PC-9 (cell line): ENCODE data around the gene KIF26B. TPM values are rescaled to one million over a fixed set of nuclear protein-coding genes. Genes with fewer than 3 reads are reported as not detected.

Experiments used
- BruUV-seq: library from RNA; stranded (reverse); fragments of 400-500 nt; replicated peaks from 2 replicates; lab custom pipeline; 2021; lab: Mats Ljungman, UMichigan
- CTCF ChIA-PET: fragments of 300-600 bp; sonication (Branson Sonifier 250); formaldehyde crosslinking; loops from one replicate; lab custom pipeline; 2022; ENCODE audit warnings: antibody characterized with exemption; lab: Charles Lee
- POLR2A ChIA-PET: fragments of 300-600 bp; sonication (Branson Sonifier 250); formaldehyde crosslinking; loops from one replicate; lab custom pipeline; 2022; ENCODE audit warnings: antibody characterized with exemption; ENCODE audit not compliant: unreplicated experiment; lab: Charles Lee
- DNase-seq, 2 experiments: peaks; one replicate each; pipeline versions ENCODE4 v3.0.0 to v3.0.0-alpha.2; 2015 to 2022; ENCODE audit warnings: mixed read lengths in 1 of 2
- H2AFZ ChIP-seq: fragments of 200-600 bp; sonication (generic); 2 replicates; pipeline ENCODE4 v1.8.1; 2017; ENCODE audit warnings: antibody characterized with exemption
- H3F3A ChIP-seq: fragments of 200-600 bp; sonication (generic); 2 replicates; pipeline ENCODE4 v1.8.1; 2017; ENCODE audit warnings: antibody characterized with exemption, mild to moderate bottlenecking, low read depth; ENCODE audit not compliant: insufficient read depth
- H3K27ac ChIP-seq: fragments of 200-600 bp; sonication (generic); 2 replicates; pipeline ENCODE4 v1.6.1; 2016; ENCODE audit warnings: mixed run types
- H3K27me3 ChIP-seq: fragments of 200-600 bp; sonication (generic); 2 replicates; pipeline ENCODE4 v1.6.1; 2016; ENCODE audit warnings: low read depth, mixed run types; ENCODE audit not compliant: insufficient read depth
- H3K36me3 ChIP-seq: fragments of 200-600 bp; sonication (generic); 2 replicates; pipeline ENCODE4 v1.6.1; 2016; ENCODE audit warnings: low read depth, mixed run types
- H3K4me1 ChIP-seq: fragments of 200-600 bp; sonication (generic); replicated peaks from 2 replicates; pipeline ENCODE4 v1.6.1; 2016; ENCODE audit warnings: mixed run types; ENCODE audit not compliant: insufficient read depth
- H3K4me2 ChIP-seq: fragments of 200-600 bp; sonication (generic); 2 replicates; pipeline ENCODE4 v1.6.1; 2017; ENCODE audit warnings: mixed run types
- H3K4me3 ChIP-seq: fragments of 200-600 bp; sonication (generic); 2 replicates; pipeline ENCODE4 v1.6.1; 2016; ENCODE audit warnings: mixed run types
- H3K79me2 ChIP-seq: fragments of 200-600 bp; sonication (generic); 2 replicates; pipeline ENCODE4 v1.6.1; 2017; ENCODE audit warnings: low read depth, mixed run types
- H3K9me2 ChIP-seq: fragments of 200-600 bp; sonication (generic); 2 replicates; pipeline ENCODE4 v1.8.1; 2017; ENCODE audit warnings: mild to moderate bottlenecking; ENCODE audit not compliant: insufficient read depth
- H3K9me3 ChIP-seq: fragments of 200-600 bp; sonication (generic); 2 replicates; pipeline ENCODE4 v1.8.1; 2016; ENCODE audit warnings: low read depth; ENCODE audit not compliant: insufficient read depth
- H4K20me1 ChIP-seq: fragments of 200-600 bp; sonication (generic); 2 replicates; pipeline ENCODE4 v1.8.1; 2017; ENCODE audit not compliant: insufficient read depth
- EZH2 ChIP-seq: fragments of 200-600 bp; sonication (generic); IDR thresholded peaks from 2 replicates; pipeline ENCODE4 v1.8.0; 2017; ENCODE audit warnings: antibody characterized with exemption, low read depth
- intact Hi-C: fragments of 100-400 bp; cut with micrococcal nuclease; formaldehyde crosslinking; loops from one replicate; pipeline ENCODE4 v1.10.0; 2022; ENCODE audit not compliant: unreplicated experiment
- total RNA-seq: library from RNA; stranded (reverse); gene quantifications from 2 replicates; pipeline ENCODE4 v1.2.3, GENCODE V29; 2021
- TF ChIP-seq, protein P1 (sequence below): fragments of 200-600 bp; sonication (generic); conservative IDR thresholded peaks from 2 replicates; pipeline ENCODE4 v1.6.1; 2017; ENCODE audit warnings: mixed run types, antibody characterized with exemption, mild to moderate bottlenecking, moderate library complexity

The KIF26B gene
- total RNA-seq, 1 experiment from 2014 or later: 0.11 TPM

DNA sequence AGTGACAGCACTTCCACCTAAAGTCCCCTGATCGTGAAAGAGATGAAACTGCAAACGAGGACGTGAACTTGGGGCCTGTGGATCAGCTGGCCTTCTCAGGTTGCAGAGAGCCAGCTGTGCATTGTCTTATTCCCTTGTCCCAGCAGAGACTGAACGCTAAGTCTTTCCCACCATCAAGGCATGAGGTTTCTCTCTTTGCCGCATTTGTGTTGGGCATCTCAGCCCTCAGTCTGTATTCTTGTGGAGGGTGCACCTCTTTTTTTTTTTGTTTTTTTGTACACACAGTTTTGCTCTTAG is 71.4 kb downstream of the KIF26B start:
- no TSS peak for BruUV-seq
- no peaks in the 10 kb centered on the region for H3K79me2 ChIP-seq

DNA sequence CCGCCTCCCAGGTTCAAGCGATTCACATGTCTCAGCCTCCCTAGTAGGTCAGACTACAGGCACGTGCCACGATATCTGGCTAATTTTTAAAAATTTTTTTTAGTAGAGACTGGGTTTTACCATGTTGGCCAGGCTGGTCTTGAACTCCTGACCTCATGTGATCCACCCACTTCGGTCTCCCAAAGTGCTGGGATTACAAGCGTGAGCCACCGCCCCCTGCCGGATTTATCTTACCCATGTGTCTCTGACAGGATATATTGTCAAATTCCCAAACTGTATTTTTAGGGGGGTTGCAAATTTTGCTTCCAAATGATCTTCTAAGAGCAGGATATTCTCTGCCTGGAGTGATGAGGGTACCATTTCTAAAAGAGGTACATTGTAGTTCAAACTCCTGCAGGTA is 74.3 kb downstream of the KIF26B start:
- H3K27ac ChIP-seq: no peak overlapping the region
- ChIA-PET POLR2A (no interaction called here), CTCF (no interaction called here)
- intact Hi-C loops: no loop called here
- H3F3A ChIP-seq: no peaks in the 10 kb centered on the region
- no peaks in the 10 kb centered on the region for H3K9me3 ChIP-seq
- H3K36me3 ChIP-seq: no peaks in the 10 kb centered on the region
- no peak overlapping the region for H3K4me3 ChIP-seq
- no peaks in the 10 kb centered on the region for H3K79me2 ChIP-seq
- DNase-seq: no peak
- no peak overlapping the region for H2AFZ ChIP-seq
- TF ChIP-seq EZH2: no peak
- TF ChIP-seq, protein P1, sequence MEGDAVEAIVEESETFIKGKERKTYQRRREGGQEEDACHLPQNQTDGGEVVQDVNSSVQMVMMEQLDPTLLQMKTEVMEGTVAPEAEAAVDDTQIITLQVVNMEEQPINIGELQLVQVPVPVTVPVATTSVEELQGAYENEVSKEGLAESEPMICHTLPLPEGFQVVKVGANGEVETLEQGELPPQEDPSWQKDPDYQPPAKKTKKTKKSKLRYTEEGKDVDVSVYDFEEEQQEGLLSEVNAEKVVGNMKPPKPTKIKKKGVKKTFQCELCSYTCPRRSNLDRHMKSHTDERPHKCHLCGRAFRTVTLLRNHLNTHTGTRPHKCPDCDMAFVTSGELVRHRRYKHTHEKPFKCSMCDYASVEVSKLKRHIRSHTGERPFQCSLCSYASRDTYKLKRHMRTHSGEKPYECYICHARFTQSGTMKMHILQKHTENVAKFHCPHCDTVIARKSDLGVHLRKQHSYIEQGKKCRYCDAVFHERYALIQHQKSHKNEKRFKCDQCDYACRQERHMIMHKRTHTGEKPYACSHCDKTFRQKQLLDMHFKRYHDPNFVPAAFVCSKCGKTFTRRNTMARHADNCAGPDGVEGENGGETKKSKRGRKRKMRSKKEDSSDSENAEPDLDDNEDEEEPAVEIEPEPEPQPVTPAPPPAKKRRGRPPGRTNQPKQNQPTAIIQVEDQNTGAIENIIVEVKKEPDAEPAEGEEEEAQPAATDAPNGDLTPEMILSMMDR: no peak
- H4K20me1 ChIP-seq: no peaks in the 10 kb centered on the region
- H3K4me2 ChIP-seq: no peak overlapping the region
- H3K27me3 ChIP-seq: peaks cover 98% of the 10 kb centered on the region
- no peaks in the 10 kb centered on the region for H3K9me2 ChIP-seq
- no TSS peak for BruUV-seq
- H3K4me1 ChIP-seq: no peaks in the 10 kb centered on the region

More for the DNA sequence above, 71.4 kb downstream of the KIF26B start:
- Histone ChIP-seq H3K9me3 (no peaks in the 10 kb centered on the region), H3K36me3 (no peaks in the 10 kb centered on the region), H3K27ac (no peak overlapping the region), H4K20me1 (no peaks in the 10 kb centered on the region), H3F3A (no peaks in the 10 kb centered on the region), H3K4me2 (no peak overlapping the region), H2AFZ (no peak overlapping the region), H3K4me3 (no peak overlapping the region), H3K9me2 (no peaks in the 10 kb centered on the region), H3K4me1 (no peaks in the 10 kb centered on the region), H3K27me3 (peaks cover 98% of the 10 kb centered on the region)
- intact Hi-C loops: no loop called here
- ChIA-PET CTCF (no interaction called here), POLR2A (no interaction called here)
- no peak for TF ChIP-seq EZH2
- TF ChIP-seq, protein P1: no peak
- no peak for DNase-seq

DNA sequence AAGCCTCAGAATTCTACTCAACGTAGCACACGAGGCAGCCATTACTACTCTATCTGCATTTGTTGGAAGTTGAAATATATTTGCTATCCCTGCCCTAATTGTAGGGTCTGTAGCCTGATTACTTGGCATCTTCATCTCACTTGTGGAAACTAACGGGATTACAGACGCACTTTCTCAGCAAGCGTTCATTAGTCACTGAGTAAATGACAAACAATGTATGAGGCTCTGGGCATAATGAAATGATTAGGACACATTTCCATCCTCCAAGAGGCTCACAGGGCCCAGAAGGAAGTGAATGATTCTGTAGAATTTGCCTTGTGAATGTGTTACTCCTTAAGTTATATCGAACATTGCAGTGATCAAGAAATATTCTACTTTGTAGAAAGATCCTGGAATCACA is 78.1 kb downstream of the KIF26B start:
- POLR2A ChIA-PET: no interaction called here
- BruUV-seq: no TSS peak
- intact Hi-C loops: no loop called here

More for the DNA sequence above, 78.1 kb downstream of the KIF26B start:
- Histone ChIP-seq H3K4me3 (no peak overlapping the region), H4K20me1 (no peaks in the 10 kb centered on the region), H3K79me2 (no peaks in the 10 kb centered on the region), H3K9me2 (no peaks in the 10 kb centered on the region), H3K27me3 (peaks cover 96% of the 10 kb centered on the region), H3K9me3 (no peaks in the 10 kb centered on the region), H3F3A (no peaks in the 10 kb centered on the region), H3K36me3 (no peaks in the 10 kb centered on the region), H2AFZ (no peak overlapping the region), H3K4me1 (no peaks in the 10 kb centered on the region), H3K27ac (no peak overlapping the region), H3K4me2 (no peak overlapping the region)
- TF ChIP-seq EZH2: no peak
- TF ChIP-seq, protein P1: no peak
- CTCF ChIA-PET: no interaction called here
- DNase-seq: no peak
